DOHH2 (cell line): ENCODE measurements around the gene NUP210L.
A peak's percentile ranks its signal among the peaks of the same experiment; 100 is the strongest.

Source experiments
- H3F3A ChIP-seq: fragments of 200-600 bp; sonication (generic), shearing (Covaris generic); 2 replicates; pipeline ENCODE4 v1.6.0; 2016; ENCODE audit warnings: antibody characterized with exemption, mild to moderate bottlenecking; ENCODE audit not compliant: control insufficient read depth, insufficient read depth
- H3K27ac ChIP-seq: fragments of 200-600 bp; sonication (generic); 2 replicates; pipeline ENCODE4 v1.5.1; 2014; ENCODE audit warnings: low read depth, mild to moderate bottlenecking, low read length, moderate library complexity
- H3K27me3 ChIP-seq: fragments of 200-600 bp; sonication (generic); 2 replicates; pipeline ENCODE4 v1.6.1; 2014; ENCODE audit warnings: mild to moderate bottlenecking, low read length, mixed read lengths; ENCODE audit not compliant: control insufficient read depth
- H3K36me3 ChIP-seq: fragments of 200-600 bp; sonication (generic); 2 replicates; pipeline ENCODE4 v1.6.1; 2014; ENCODE audit warnings: mild to moderate bottlenecking, low read length, moderate library complexity, mixed read lengths; ENCODE audit not compliant: control insufficient read depth
- H3K4me1 ChIP-seq: fragments of 200-600 bp; sonication (generic); 2 replicates; pipeline ENCODE4 v1.6.1; 2014; ENCODE audit warnings: mild to moderate bottlenecking, low read length, mixed read lengths; ENCODE audit not compliant: control insufficient read depth
- H3K4me2 ChIP-seq: fragments of 200-600 bp; sonication (generic); 2 replicates; pipeline ENCODE4 v1.6.0; 2014; ENCODE audit warnings: mild to moderate bottlenecking, low read length, moderate library complexity
- H3K4me3 ChIP-seq: fragments of 200-600 bp; sonication (generic); 2 replicates; pipeline ENCODE4 v1.5.1; 2014; ENCODE audit warnings: mild to moderate bottlenecking, low read length, mixed read lengths
- H3K79me2 ChIP-seq: fragments of 200-600 bp; sonication (generic); 2 replicates; pipeline ENCODE4 v1.6.1; 2014; ENCODE audit warnings: mild to moderate bottlenecking, low read length, mixed read lengths; ENCODE audit not compliant: control insufficient read depth
- H3K9me2 ChIP-seq: fragments of 200-600 bp; sonication (generic); replicated peaks from 2 replicates; pipeline ENCODE4 v1.6.1; 2014; ENCODE audit warnings: mild to moderate bottlenecking, low read length, mixed read lengths; ENCODE audit not compliant: control insufficient read depth
- H3K9me3 ChIP-seq: fragments of 200-600 bp; sonication (generic); 2 replicates; pipeline ENCODE4 v1.6.1; 2014; ENCODE audit warnings: antibody characterized with exemption, low read length, mixed read lengths; ENCODE audit not compliant: control insufficient read depth, insufficient read depth
- H4K20me1 ChIP-seq: fragments of 200-600 bp; sonication (generic); 2 replicates; pipeline ENCODE4 v1.6.0; 2014; ENCODE audit warnings: low read depth, mild to moderate bottlenecking, antibody characterized with exemption, low read length, moderate library complexity; ENCODE audit not compliant: control insufficient read depth, insufficient read depth
- EZH2phosphoT487 ChIP-seq: fragments of 200-600 bp; sonication (generic); IDR thresholded peaks from 2 replicates; pipeline ENCODE4 v1.6.1; 2017; ENCODE audit warnings: borderline replicate concordance, mild to moderate bottlenecking, antibody characterized with exemption, low read length, moderate library complexity, mixed read lengths
- TF ChIP-seq, protein P1 (sequence below): fragments of 200-600 bp; sonication (generic); IDR thresholded peaks from one replicate; pipeline ENCODE4 v1.5.1; 2014; ENCODE audit warnings: antibody characterized with exemption, mild to moderate bottlenecking, low read depth, low read length; ENCODE audit not compliant: poor library complexity, severe bottlenecking

The NUP210L gene

DNA sequence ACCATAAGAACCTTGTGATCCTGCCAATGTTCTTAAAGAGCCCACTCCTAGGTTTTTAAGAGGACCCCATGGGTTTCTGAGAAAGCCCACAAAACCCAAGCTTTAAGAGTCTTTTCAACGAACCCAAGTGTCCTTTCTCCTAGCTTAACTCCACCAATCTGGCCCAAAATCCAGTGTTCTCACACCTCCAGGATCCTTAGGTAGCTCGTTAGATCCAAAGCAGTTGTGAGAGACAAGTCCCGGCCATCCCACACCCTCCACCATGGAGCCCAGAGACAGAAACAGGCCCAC lies 210.1 kb downstream of the NUP210L start:
- H3K4me2 ChIP-seq = peak overlapping the region; percentile 86
- peaks cover 47% of the 10 kb centered on the region for H3K4me1 ChIP-seq
- H3K27ac ChIP-seq = peak overlapping the region; percentile 90
- H3K36me3 ChIP-seq = peaks cover 85% of the 10 kb centered on the region
- H3K27me3 ChIP-seq = no peaks in the 10 kb centered on the region
- H4K20me1 ChIP-seq = no peaks in the 10 kb centered on the region
- TF ChIP-seq, protein P1, sequence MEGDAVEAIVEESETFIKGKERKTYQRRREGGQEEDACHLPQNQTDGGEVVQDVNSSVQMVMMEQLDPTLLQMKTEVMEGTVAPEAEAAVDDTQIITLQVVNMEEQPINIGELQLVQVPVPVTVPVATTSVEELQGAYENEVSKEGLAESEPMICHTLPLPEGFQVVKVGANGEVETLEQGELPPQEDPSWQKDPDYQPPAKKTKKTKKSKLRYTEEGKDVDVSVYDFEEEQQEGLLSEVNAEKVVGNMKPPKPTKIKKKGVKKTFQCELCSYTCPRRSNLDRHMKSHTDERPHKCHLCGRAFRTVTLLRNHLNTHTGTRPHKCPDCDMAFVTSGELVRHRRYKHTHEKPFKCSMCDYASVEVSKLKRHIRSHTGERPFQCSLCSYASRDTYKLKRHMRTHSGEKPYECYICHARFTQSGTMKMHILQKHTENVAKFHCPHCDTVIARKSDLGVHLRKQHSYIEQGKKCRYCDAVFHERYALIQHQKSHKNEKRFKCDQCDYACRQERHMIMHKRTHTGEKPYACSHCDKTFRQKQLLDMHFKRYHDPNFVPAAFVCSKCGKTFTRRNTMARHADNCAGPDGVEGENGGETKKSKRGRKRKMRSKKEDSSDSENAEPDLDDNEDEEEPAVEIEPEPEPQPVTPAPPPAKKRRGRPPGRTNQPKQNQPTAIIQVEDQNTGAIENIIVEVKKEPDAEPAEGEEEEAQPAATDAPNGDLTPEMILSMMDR = no peak
- no peak for TF ChIP-seq EZH2phosphoT487
- no peaks in the 10 kb centered on the region for H3K9me2 ChIP-seq
- H3K9me3 ChIP-seq = no peaks in the 10 kb centered on the region
- H3F3A ChIP-seq = peaks cover 17% of the 10 kb centered on the region
- peaks cover 34% of the 10 kb centered on the region for H3K79me2 ChIP-seq
- peak overlapping the region; percentile 76 for H3K4me3 ChIP-seq

DNA sequence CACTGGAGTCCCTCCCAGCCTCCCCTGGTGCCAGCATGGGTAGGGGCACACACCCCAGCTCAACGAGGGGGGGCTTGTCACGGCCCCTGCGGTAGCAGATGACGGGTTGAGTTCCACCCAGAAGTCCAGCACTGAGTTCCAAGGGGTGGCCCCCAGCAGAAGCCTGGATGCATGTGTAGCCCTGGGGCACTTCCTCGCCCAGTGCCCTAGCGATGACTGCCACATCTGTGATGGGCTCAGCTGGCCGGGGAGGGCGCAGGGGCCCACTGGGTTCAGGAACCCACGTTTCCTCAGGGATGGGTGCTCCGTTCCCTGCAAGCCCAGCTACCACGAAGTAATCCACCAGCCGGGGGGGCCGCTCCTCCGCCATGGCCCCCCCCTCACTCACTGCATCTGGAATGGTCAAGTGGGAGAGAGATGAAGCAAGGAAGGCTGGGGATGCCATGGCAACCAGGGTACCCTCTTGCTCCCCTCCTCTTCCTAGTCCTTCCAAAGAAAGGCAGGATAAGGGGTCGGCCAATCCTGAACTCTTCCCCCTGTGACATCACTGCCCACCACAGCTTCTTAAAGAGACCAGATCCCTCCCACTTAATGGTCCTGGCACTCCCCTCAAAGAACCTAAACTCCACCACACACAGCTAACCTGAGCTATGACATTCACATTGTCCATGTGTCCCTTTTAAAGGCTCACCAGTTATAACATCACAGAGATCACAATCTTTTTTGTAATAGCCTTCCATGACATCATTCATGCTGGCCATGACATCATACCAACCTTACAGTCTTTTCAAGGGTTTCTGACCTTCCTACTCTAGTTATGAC lies 210.7 kb downstream of the NUP210L start:
- H3K9me2 ChIP-seq = no peaks in the 10 kb centered on the region
- TF ChIP-seq, protein P1 = no peak
- no peak for TF ChIP-seq EZH2phosphoT487
- H3K4me2 ChIP-seq = peak overlapping the region; percentile 86
- no peaks in the 10 kb centered on the region for H3K9me3 ChIP-seq
- H4K20me1 ChIP-seq = no peaks in the 10 kb centered on the region
- H3F3A ChIP-seq = peaks cover 17% of the 10 kb centered on the region
- H3K36me3 ChIP-seq = peaks cover 86% of the 10 kb centered on the region
- H3K4me1 ChIP-seq = peaks cover 41% of the 10 kb centered on the region
- H3K4me3 ChIP-seq = peak overlapping the region; percentile 76
- peak overlapping the region; percentile 90 for H3K27ac ChIP-seq
- H3K27me3 ChIP-seq = no peaks in the 10 kb centered on the region
- peaks cover 34% of the 10 kb centered on the region for H3K79me2 ChIP-seq

DNA sequence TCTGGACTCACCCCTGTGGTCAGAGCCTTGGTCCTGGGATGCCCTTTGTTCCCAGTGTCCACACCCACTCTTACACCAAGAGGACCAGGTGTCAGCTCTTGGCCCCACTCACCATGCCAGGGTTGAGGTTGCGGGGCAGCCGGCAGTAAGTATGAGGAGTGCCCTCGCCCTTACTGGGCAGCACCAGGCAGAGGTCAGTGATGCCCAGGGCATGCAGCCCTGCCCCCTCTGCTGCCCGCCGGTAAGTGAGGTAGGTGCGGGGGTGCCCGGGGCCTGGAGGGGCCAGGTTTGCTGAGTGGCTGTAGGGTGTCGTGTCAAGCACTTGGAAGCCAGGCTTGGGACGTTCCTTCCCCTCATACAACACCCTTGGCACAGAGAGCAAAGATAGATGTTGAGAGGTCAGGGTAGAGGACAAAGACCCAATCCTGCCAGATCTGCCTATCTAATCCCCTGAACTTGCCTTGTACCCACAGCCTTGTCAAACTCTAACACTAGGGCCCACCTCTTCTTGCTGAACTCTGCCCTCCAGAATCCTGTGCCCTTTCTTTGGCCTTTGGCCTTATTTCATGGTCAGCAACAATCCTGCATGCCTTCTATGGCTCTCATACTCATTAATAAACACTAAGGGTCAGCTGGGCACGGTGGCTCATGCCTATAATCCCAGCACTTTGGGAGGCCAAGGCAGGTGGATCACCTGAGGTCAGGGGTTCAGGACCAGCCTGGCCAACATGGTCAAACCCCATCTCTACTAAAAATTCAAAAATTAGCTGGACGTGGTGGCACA lies 211.9 kb downstream of the NUP210L start:
- Histone ChIP-seq H3K79me2 (peaks cover 34% of the 10 kb centered on the region), H3F3A (peaks cover 13% of the 10 kb centered on the region), H4K20me1 (no peaks in the 10 kb centered on the region), H3K9me3 (no peaks in the 10 kb centered on the region), H3K27me3 (no peaks in the 10 kb centered on the region), H3K36me3 (peaks cover 80% of the 10 kb centered on the region), H3K4me1 (peaks cover 29% of the 10 kb centered on the region), H3K27ac (no peak overlapping the region), H3K4me3 (no peak overlapping the region), H3K9me2 (no peaks in the 10 kb centered on the region), H3K4me2 (no peak overlapping the region)
- TF ChIP-seq, protein P1 = no peak
- TF ChIP-seq EZH2phosphoT487 = no peak
